Subcutaneous adipose tissue (tissue), 4 donors: Measurements from ENCODE around the gene DUSP3. TPM values are rescaled to one million over a fixed set of nuclear protein-coding genes. Genes with fewer than 3 reads are reported as not detected.

ENCODE experiments used
- total RNA-seq, 4 donors: library from RNA; depleted of rRNA; stranded (reverse); fragments of >200 nt; gene quantifications; one replicate each; pipeline ENCODE4 v1.1.0, GENCODE V29; 2016
- TF ChIP-seq, protein P1 (sequence below): fragments of 450-650 bp; IDR thresholded peaks from one replicate; pipeline ENCODE4 v1.5.1; 2016; ENCODE audit warnings: low read depth, mild to moderate bottlenecking, control low read depth, antibody characterized with exemption, moderate library complexity

The DUSP3 gene
- total RNA-seq, 4 donors from 2014 or later, result 55.4 to 86.4 (median 60.2) TPM

DNA sequence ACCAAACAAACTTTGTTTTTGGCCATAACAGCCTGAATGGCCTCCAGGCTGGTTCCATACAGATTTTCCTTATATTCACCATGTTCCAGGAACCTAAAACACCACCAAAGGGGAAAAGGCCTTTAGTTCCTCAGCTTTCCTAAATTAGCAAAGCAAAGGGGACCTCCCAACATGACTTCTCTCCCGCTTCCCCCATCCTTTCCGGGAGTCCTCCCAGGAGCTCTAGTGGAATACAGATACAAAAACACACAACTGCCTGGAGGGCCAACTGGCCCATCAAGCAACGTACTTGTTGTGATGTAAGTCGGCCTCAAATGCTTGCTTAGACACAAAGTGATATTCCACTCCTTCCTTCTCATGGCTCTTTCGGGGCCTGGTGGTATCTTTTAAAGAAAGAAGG is 32.0 kb upstream of the DUSP3 start:
- TF ChIP-seq, protein P1, sequence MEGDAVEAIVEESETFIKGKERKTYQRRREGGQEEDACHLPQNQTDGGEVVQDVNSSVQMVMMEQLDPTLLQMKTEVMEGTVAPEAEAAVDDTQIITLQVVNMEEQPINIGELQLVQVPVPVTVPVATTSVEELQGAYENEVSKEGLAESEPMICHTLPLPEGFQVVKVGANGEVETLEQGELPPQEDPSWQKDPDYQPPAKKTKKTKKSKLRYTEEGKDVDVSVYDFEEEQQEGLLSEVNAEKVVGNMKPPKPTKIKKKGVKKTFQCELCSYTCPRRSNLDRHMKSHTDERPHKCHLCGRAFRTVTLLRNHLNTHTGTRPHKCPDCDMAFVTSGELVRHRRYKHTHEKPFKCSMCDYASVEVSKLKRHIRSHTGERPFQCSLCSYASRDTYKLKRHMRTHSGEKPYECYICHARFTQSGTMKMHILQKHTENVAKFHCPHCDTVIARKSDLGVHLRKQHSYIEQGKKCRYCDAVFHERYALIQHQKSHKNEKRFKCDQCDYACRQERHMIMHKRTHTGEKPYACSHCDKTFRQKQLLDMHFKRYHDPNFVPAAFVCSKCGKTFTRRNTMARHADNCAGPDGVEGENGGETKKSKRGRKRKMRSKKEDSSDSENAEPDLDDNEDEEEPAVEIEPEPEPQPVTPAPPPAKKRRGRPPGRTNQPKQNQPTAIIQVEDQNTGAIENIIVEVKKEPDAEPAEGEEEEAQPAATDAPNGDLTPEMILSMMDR, result no peak

- TF ChIP-seq, protein P1, result no peak
Observed at GRCh38 chr17:43810226-43810715, 31.5 kb upstream of the DUSP3 start.

- TF ChIP-seq, protein P1, result no peak
Observed at GRCh38 chr17:43809121-43809520, 30.3 kb upstream of the DUSP3 start.

GRCh38 chr17:43808076-43808475 is 29.3 kb upstream of the DUSP3 start:
- TF ChIP-seq, protein P1, result no peak

DNA sequence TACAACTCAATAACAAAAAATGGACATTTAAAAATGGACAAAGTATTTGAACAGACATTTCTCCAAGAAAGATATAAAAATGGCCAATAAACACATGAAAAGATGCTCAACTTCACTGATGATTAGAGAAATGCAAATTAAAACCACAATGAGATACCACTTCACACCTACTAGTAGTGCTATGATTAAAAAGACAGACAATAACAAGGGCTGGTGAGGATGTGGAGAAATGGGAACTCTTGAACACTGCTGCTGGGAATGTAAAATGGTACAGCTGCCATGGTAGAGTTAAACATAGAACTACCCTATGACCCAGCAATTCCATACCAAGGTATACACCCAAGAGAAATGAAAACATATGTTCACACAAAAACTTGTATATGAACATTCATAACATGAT is 26.3 kb upstream of the DUSP3 start:
- TF ChIP-seq, protein P1, result no peak

GRCh38 chr17:43803758-43804157 is 25.0 kb upstream of the DUSP3 start:
- TF ChIP-seq, protein P1, result no peak

DNA sequence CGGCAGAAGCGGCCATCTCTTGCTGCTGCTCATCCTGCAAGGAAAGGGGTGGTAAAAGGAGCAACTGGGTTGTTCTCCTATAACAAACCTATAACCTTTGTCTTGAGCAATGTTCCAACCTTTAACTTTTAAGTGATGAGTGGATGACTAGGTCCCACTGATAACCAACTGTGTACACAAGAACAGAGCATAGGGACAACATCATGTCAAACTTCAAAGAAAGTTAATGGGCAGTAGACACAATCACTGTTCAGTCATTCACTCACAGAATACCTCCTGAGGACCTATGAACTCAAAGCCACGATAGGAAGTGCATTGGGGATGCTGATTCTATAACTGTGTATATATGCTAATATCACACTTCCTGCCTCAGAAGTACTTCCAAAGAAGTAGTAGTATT is 23.1 kb upstream of the DUSP3 start:
- TF ChIP-seq, protein P1, result no peak

- TF ChIP-seq, protein P1, result no peak
Observed at GRCh38 chr17:43800736-43801135, 22.0 kb upstream of the DUSP3 start.
